Prostate gland (tissue), 2 donors: Measurements from ENCODE around the gene ZNF586.

Experiments
- CTCF ChIP-seq, 4 experiments: fragments of 200-600 bp in 2 of 4; fragments of 450-650 bp in 2 of 4; sonication (generic) in 2 of 4; IDR thresholded peaks; 1 replicate in 3 of 4; 2 replicates in 1 of 4; pipeline ENCODE4 v1.5.1; 2016 to 2019; ENCODE audit warnings: antibody characterized with exemption in 4 of 4, mild to moderate bottlenecking in 2 of 4, moderate library complexity in 2 of 4
- POLR2A ChIP-seq: fragments of 450-650 bp; IDR thresholded peaks from one replicate; pipeline ENCODE4 v1.6.1; 2016; ENCODE audit warnings: antibody characterized with exemption, mild to moderate bottlenecking
- POLR2AphosphoS5 ChIP-seq: sonication (generic); formaldehyde crosslinking; IDR thresholded peaks from one replicate; pipeline ENCODE4 v1.6.1; 2017; ENCODE audit warnings: antibody characterized with exemption

GRCh38 chr19:57802269-57802668 is 32.8 kb downstream of the ZNF586 start:
- TF ChIP-seq CTCF (IDR thresholded peaks at IDR 0.05) (no peak), POLR2A (no peak), POLR2AphosphoS5 (no peak)
